T-helper 2 cell treated with Interferon-gamma antibody and Interleukin-4, amounts not matched to agents 100 ng/mL and 5 ng/mL, for 36 hours (primary cell): Measurements from ENCODE around the gene HOXD1. TPM values are rescaled to one million over a fixed set of nuclear protein-coding genes. Genes with fewer than 3 reads are reported as not detected.

Experiments used
- intact Hi-C: fragments of 100-400 bp; cut with micrococcal nuclease; formaldehyde crosslinking; loops from one replicate; pipeline ENCODE4 v1.15.1; 2023
- total RNA-seq: library from RNA; stranded (reverse); gene quantifications from 2 replicates; pipeline ENCODE4 v1.2.3, GENCODE V29; 2022

HOXD1 gene
- total RNA-seq, result not detected in 2 replicates

- intact Hi-C loops, result no loop called here
Measured at GRCh38 chr2:176187899-176188773, at the start of gene HOXD1. TSS of gene HOXD1 (plus strand) at chr2:176188668. CDS start at chr2:176188802, 134 bp downstream.

DNA sequence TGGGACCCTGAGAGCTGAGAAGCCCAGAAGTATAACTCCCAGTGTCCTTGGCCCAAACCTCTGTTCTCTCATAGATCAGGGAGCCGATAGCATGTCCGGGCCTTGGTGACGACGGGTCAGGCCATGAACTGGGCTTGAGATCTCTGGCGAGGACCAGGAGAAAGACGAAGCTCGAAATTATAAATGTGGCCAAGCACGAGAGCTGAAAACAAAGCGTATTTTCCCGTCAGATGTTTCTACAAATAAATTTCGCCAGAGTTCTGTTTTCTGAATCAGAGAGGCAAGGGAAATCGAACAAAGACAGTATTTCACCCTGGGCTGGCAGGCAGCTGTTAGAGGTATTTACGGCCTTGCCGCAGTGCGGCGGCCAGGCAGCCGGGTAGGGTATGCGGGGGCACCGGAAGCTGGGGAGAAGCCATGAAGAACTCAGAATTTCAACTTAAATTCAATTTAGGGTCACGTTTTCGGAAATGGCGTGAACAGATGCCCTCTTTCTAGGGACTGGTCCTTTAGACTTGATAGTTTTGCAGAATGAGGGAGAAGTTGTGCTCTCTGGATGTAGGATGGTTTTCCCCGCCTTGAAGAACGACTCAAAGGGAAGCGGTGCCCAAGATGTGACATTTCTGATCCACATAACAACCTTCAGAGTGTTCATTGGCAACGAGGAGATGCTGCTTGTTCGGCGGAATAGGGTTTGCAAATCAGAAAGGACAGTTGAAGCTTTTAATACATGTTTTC is 49.4 kb upstream of the HOXD1 start:
- intact Hi-C loops, result loop anchor here (10.0 kb wide), 1 partner anchor 676 kb away; no protein-coding TSS in a partner anchor

DNA sequence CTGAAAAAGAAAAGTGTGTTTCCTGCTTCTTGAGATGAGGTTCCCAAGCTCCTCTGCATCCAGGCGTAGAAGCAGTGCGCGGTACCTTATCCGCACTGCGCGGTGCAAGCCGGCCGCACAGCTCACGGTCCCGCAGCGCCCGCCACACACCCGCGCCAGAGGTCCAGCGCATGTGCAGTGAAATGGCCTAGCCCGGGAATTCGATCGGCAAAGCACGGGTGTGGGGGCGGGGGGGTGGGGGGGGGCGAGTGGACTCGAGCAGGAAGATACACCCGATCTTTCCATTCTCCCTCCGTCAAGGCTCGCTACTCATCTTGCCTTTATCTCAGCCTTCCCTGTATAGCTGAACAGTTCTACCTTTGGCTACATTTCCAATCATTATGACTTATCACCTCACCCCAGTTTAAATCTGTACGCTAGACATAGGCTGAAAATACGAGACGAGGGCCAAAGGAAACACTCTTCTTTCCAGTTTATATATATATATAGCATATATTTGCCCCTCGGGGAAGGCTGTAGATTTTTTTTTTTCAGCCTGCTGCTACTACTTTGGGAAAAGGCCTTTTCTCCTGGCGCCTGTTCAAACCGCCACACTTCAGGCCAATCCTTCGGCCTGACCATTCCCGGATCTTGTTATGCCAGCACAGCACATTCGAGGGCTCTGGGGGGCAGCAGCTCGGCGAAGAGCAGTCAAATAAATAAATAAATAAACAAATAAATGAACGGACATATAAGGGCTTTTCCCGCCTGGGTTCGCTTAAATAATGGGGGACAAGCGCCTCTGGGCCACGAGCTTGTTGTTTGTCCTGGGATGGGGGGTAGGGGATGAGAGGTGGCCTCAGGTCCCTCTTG is 48.6 kb upstream of the HOXD1 start:
- intact Hi-C loops, result loop anchor here (1.0 to 10.0 kb wide), 6 partner anchors 315 to 1007 kb away; no protein-coding TSS in a partner anchor

DNA sequence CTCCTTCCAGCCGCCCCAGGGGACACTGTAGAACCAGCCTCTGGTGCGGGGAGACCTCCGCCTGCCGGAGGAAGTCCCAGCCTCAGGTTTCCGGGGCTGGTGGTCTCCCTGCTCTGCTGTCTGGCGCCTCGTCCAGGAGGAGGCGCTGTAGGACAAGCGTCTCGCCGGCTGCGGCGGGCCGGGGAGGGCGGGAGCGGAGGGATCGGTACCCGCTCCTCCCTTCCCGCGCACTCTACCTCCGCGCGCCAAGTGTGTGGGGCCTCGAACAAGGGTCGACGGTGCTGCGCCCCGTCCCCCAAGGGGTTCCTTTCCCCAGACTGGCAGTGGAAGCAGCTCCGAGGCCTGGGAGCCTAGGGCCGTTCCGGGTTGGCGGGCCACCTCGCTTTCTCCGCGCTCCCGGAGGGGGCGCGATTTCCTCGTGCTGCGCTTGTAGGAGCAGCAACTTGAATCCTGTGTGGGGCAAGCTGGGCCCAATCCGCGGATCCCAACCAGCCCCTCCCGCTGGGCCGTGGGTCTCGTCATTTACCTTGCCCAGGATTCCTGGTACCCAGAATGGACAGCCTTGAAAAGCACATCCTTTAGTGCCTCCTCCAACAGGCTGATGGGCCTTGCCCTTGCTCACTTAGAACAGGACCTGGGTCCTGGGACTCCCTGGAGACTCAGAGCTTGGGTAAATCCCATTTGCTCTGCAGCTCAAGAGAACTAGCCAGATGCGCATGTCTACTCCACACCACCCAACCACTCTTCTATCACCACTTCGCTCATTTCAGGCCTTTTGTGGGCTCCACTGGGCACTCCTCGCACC is 47.8 kb upstream of the HOXD1 start:
- intact Hi-C loops, result loop anchor here (1.0 to 5.0 kb wide), 5 partner anchors 315 to 1007 kb away; no protein-coding TSS in a partner anchor

DNA sequence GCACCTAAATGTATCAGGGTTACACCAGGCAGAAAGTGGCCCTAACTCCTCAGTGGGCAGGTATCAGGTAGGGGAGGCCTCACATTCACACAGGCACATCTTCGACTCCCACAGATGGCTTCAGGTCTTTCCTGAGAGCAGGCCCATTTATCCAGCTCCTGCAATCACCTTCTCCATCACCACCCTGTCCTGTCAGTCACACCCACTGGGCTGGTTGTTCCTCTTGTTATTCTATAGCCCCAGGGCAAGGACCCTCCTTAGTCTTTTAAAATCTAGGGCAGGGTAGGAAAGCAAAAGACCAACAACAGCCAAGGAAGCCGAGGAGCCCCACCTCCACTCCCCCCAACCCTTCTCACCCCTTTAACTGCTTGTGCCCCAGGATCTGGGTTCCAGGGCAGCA is 46.2 kb upstream of the HOXD1 start:
- intact Hi-C loops, result loop anchor here (5.0 kb wide), 3 partner anchors 410 to 1005 kb away; no protein-coding TSS in a partner anchor

DNA sequence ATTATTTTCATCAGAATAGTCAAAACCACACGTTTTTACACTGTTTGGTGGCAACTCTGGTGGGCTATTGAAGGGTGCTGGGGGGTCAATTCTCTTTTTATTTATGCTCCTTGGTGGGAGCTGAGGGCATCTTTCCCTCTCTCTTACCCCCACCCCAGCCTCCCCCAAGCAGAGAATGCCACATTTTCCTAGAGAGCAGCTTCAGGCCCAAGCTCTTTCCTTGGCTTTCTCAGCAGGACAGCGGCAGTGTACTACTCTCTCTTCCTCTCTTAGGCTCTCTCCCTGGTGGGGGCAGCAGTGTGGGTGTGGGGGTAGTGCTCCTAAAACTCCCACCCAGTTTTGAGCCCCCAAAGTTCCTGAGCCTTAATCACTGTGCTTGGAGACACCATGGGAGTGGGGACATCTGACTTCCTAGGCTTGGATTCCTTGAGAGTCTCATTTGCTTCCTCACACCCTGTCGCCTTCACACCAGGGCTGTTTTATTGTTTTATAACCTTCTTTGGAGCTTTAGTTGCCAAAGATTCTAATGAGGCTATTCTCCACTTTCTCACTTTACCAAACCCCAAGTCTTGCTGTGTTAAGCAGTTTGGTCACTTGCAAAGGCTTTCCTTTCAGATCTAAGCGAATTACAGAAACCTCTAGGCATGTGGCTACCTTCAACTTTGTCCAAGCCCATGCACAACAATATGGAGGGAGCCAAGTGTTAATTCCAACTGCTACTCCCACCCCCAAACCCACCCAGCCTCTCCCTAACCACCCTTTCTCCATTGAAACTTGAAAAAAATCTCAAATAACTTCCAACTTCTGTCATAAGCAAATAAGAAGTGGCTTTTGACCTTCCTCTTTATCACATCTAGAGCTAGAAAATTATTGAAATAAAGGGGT is 43.1 kb upstream of the HOXD1 start:
- intact Hi-C loops, result no loop called here

GRCh38 chr2:176146101-176146500 is 42.4 kb upstream of the HOXD1 start:
- intact Hi-C loops, result no loop called here

GRCh38 chr2:176146645-176147044 is 41.8 kb upstream of the HOXD1 start:
- intact Hi-C loops, result no loop called here

GRCh38 chr2:176147210-176147799 is 41.2 kb upstream of the HOXD1 start:
- intact Hi-C loops, result no loop called here

- intact Hi-C loops, result no loop called here
Measured at GRCh38 chr2:176147800-176148496, 40.5 kb upstream of the HOXD1 start.

- intact Hi-C loops, result no loop called here
Measured at GRCh38 chr2:176148751-176149421, 39.6 kb upstream of the HOXD1 start.

DNA sequence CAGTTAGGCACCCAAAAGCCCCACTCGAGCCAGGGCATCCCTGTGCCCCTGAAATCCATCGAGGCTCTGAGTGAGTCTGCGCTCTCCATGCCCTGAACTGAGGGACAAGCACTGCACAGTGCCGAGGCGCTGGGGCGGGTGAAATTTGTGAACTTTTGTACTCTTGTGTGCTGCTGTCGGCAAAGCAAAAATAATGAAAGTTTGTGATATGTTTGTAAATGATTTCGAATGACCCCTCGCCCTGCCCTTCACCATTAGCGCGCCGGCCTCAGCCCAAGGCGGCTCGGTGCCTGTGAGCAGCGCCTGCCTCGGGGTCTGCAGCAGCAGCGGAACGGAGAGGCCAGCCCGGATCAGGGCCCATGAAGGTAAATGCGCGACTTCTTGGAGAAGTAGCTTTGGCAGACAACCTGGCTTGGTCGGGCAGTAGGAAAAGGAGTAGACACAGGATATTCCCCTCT is 39.0 kb upstream of the HOXD1 start:
- intact Hi-C loops, result no loop called here

DNA sequence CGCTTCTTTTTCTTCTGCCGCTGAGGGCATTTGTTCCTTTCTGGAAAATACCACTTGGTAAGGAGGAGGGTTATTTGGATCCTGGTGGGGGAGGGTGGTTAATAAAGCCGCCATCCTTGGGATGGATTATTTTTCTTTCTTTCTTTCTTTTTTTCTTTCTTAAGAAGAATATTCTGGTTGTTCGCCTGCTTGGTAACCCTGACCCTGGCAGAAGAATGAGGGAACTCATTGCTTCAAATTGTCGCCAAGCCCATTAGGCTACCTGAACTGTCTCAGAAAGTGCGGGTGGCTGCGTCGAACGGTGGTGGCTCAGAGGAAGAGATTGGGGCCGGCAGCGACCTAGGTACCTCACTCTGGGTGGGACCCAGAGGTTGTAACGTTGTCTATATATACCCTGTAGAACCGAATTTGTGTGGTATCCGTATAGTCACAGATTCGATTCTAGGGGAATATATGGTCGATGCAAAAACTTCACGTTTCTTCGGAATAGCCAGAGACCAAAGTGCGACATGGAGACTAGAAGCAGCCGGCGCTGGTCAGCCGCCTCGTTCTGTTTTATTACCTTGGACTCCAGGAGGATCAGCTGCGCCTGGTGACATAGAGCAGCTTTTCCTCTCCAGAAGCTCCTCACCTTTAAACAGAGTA is 38.4 kb upstream of the HOXD1 start:
- intact Hi-C loops, result loop anchor here (2.0 kb wide), 1 partner anchor 17 kb away; no protein-coding TSS in a partner anchor

GRCh38 chr2:176150584-176151441 is 37.7 kb upstream of the HOXD1 start:
- intact Hi-C loops, result loop anchor here (2.0 kb wide), 1 partner anchor 18 kb away; no protein-coding TSS in a partner anchor

DNA sequence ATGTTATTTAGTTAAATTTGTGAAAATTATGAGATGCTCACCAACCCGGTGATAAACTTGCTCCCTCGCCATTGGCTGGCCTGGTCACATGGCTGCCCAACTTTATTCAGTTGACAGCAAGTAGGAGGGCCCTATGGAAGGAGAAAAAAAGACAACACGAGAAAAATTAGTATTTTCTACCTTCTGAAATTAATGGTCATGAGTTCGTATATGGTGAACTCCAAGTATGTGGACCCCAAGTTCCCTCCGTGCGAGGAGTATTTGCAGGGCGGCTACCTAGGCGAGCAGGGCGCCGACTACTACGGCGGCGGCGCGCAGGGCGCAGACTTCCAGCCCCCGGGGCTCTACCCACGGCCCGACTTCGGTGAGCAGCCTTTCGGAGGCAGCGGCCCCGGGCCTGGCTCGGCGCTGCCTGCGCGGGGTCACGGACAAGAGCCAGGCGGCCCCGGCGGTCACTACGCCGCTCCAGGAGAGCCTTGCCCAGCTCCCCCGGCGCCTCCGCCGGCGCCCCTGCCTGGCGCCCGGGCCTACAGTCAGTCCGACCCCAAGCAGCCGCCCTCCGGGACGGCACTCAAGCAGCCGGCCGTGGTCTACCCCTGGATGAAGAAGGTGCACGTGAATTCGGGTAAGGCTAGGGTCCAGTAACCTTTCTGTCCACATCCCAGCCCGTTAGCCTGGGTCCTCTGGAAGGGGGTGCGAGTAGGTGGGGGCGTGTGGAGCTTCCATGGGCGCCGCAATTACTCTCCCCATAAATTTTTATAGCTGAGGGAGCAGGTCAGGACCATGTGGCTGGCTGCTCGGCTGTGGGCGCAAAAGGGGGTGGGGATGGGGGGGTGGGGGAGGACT is 36.8 kb upstream of the HOXD1 start, which contains the start of gene HOXD4:
Gene HOXD4 (plus strand): TSS at position 109 of the 846 bp plus-strand sequence. CDS start 84 bp downstream, at position 193.
- intact Hi-C loops, result loop anchor here (2.0 kb wide), 1 partner anchor 19 kb away; no protein-coding TSS in a partner anchor
